Stimulated activated memory B cell treated with anti-CD40 and anti-IgM and Interleukin-4, amounts not matched to agents 10 μg/mL and 1 μg/mL and 100 μg/mL, for 72 hours (primary cell): ENCODE measurements around the gene NACAD.

ENCODE experiments used
- ATAC-seq: fragments of 150-1000 bp; cut with Tn5 transposase; 2 replicates; pipeline ENCODE4 v1.10.0; 2021
- H3K27ac Mint-ChIP-seq: one replicate; pipeline ENCODE4 v1.8.0; 2022; ENCODE audit warnings: mild to moderate bottlenecking, mixed read lengths
- H3K27me3 Mint-ChIP-seq: one replicate; pipeline ENCODE4 v1.8.0; 2022; ENCODE audit warnings: mixed read lengths
- H3K36me3 Mint-ChIP-seq: one replicate; pipeline ENCODE4 v1.8.0; 2022; ENCODE audit warnings: mixed read lengths
- H3K4me1 Mint-ChIP-seq: one replicate; pipeline ENCODE4 v1.8.0; 2022; ENCODE audit warnings: mixed read lengths
- H3K4me3 Mint-ChIP-seq: one replicate; pipeline ENCODE4 v1.8.0; 2022; ENCODE audit warnings: mild to moderate bottlenecking, moderate library complexity, mixed read lengths
- H3K9me3 Mint-ChIP-seq: one replicate; pipeline ENCODE4 v1.8.0; 2022; ENCODE audit warnings: mixed read lengths

The NACAD gene, protein sequence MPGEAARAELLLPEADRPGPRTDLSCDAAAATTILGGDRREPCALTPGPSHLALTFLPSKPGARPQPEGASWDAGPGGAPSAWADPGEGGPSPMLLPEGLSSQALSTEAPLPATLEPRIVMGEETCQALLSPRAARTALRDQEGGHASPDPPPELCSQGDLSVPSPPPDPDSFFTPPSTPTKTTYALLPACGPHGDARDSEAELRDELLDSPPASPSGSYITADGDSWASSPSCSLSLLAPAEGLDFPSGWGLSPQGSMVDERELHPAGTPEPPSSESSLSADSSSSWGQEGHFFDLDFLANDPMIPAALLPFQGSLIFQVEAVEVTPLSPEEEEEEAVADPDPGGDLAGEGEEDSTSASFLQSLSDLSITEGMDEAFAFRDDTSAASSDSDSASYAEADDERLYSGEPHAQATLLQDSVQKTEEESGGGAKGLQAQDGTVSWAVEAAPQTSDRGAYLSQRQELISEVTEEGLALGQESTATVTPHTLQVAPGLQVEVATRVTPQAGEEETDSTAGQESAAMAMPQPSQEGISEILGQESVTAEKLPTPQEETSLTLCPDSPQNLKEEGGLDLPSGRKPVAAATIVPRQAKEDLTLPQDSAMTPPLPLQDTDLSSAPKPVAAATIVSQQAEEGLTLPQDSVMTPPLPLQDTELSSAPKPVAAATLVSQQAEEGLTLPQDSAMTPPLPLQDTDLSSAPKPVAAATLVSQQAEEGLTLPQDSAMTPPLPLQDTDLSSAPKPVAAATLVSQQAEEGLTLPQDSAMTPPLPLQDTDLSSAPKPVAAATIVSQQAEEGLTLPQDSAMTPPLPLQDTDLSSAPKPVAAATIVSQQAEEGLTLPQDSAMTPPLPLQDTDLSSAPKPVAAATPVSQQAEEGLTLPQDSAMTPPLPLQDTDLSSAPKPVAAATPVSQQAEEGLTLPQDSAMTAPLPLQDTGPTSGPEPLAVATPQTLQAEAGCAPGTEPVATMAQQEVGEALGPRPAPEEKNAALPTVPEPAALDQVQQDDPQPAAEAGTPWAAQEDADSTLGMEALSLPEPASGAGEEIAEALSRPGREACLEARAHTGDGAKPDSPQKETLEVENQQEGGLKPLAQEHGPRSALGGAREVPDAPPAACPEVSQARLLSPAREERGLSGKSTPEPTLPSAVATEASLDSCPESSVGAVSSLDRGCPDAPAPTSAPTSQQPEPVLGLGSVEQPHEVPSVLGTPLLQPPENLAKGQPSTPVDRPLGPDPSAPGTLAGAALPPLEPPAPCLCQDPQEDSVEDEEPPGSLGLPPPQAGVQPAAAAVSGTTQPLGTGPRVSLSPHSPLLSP (N-terminal part only)

GRCh38 chr7:45088821-45089340 is at the start of gene NACAD:
Gene NACAD, minus strand, starts transcription at chr7:45088969. Its CDS starts 75 bp downstream, at chr7:45088894.
- peak; percentile 66 for ATAC-seq
- no peak within 1 kb of the TSS for H3K27ac Mint-ChIP-seq
- peaks cover 9% of the 10 kb centered on the region for H3K9me3 Mint-ChIP-seq
- peaks cover 8% of the 10 kb centered on the region for H3K4me1 Mint-ChIP-seq
- H3K27me3 Mint-ChIP-seq, result peaks cover 16% of the 10 kb centered on the region
- peaks cover 5% of the 10 kb centered on the region for H3K36me3 Mint-ChIP-seq
- peak within 1 kb of the TSS; percentile 77 for H3K4me3 Mint-ChIP-seq

DNA sequence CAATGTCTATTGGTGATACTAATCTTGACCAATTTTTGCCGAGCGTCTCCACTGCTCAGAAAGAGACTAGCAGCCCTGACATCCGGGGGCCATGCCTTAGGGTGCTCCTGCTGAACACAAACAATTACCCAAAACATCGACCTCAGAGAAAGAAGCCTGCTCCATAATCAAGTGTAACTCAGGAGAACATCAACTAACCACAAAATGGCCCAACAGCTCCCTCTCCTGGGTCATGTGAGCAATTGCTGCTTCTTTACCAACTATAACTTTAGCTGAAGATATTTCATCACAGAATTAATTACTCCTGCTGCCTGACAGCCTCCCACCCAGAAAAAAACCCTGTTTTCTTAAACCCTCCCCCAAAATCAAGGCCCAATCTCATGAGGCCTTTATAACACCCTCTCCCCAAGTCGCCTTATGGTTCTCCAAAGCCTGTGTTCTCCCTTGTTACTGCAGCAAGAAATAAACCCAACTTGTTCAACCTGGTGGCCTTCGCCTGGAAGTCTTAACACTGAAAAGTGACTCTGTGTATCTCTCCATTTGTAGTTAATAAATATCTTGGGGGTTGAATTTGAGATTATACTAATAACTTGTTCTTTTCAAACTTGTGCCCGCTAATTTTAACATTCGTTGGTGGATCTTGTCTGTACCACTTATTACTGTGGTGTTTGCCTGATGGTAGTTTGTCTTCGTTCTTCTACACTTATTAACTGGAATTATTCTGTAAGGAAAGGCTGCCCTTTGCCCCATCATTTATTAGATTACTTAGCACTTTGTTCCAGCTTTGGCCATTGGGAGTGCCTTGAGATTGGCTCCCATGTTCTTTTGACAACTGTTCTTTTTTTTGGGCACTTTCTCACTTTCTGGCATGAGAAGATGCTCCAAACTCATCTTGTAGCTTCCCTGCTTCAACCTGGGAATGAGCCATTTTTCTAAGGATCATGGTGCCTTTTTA is 47.6 kb upstream of the NACAD start:
- H3K27ac Mint-ChIP-seq, result no peak overlapping the region
- no peaks in the 10 kb centered on the region for H3K36me3 Mint-ChIP-seq
- ATAC-seq, result peak; percentile 69
- H3K27me3 Mint-ChIP-seq, result peaks cover 9% of the 10 kb centered on the region
- H3K4me3 Mint-ChIP-seq, result no peak overlapping the region
- H3K4me1 Mint-ChIP-seq, result peaks cover 16% of the 10 kb centered on the region
- H3K9me3 Mint-ChIP-seq, result peaks cover 3% of the 10 kb centered on the region

DNA sequence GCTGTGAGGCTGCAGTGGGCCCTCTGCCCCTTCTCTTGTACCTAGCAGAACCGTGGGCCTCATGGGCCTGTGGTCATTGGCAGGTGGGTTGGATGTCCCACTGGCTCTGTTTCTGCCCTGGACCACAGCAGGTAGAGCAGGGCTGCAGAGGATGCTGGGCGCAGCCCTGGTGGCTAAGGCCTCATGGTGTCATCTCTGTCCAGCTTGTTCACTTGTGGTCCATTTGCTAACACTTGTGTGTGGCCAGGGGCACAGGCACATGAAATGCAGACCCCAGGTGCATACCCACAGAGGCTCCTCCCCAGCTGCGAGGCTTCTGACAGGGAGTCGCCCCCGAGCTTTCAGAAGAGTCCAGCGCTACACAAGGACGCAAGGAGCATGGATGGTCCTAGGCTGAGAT is 45.1 kb upstream of the NACAD start:
- Mint-ChIP-seq H3K36me3 (no peaks in the 10 kb centered on the region), H3K27me3 (peaks cover 9% of the 10 kb centered on the region), H3K4me3 (no peak overlapping the region), H3K4me1 (peaks cover 9% of the 10 kb centered on the region), H3K9me3 (no peaks in the 10 kb centered on the region), H3K27ac (no peak overlapping the region)
- no peak for ATAC-seq

- H3K4me1 Mint-ChIP-seq, result peaks cover 9% of the 10 kb centered on the region
- no peaks in the 10 kb centered on the region for H3K36me3 Mint-ChIP-seq
- H3K4me3 Mint-ChIP-seq, result no peak overlapping the region
- no peak overlapping the region for H3K27ac Mint-ChIP-seq
- ATAC-seq, result no peak
- H3K27me3 Mint-ChIP-seq, result peaks cover 9% of the 10 kb centered on the region
- no peaks in the 10 kb centered on the region for H3K9me3 Mint-ChIP-seq
These were observed 44.6 kb upstream of the NACAD start for GRCh38 chr7:45133352-45133751.

DNA sequence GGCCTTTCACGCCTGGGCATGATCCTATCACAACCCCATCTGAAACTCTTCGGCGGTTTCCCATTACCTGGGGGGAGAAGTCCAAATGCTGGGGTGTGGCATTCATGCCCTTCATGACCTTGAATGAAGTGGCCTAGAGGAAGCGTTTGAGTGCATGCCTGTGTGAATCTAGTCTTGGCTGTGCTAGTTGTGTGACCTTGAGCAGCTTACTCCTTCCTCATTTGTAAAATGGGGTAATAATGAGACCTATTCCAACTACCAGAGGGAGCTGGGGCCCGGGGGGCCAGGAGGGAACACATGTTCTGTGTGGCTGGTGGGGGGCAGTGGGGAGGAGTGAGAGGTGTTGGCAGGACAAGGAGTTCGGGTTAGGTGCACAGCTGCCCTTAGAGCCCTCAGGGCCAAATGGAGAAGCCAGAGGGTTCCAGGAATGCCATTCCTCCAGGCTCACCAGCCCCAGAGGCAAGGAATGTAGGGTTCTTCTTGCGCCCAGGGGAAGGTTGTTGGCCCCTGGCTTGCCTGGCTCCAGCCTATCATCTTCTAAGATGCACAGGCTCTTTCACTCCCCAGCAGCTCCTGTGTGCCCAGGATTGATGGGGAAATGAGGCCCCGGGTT is 44.0 kb upstream of the NACAD start:
- peaks cover 9% of the 10 kb centered on the region for H3K4me1 Mint-ChIP-seq
- no peak overlapping the region for H3K4me3 Mint-ChIP-seq
- no peaks in the 10 kb centered on the region for H3K9me3 Mint-ChIP-seq
- peaks cover 9% of the 10 kb centered on the region for H3K27me3 Mint-ChIP-seq
- ATAC-seq, result no peak
- no peaks in the 10 kb centered on the region for H3K36me3 Mint-ChIP-seq
- no peak overlapping the region for H3K27ac Mint-ChIP-seq

- Mint-ChIP-seq H3K27me3 (peaks cover 9% of the 10 kb centered on the region), H3K27ac (no peak overlapping the region), H3K4me3 (no peak overlapping the region), H3K9me3 (no peaks in the 10 kb centered on the region), H3K36me3 (no peaks in the 10 kb centered on the region), H3K4me1 (peaks cover 9% of the 10 kb centered on the region)
- no peak for ATAC-seq
These were observed 43.1 kb upstream of the NACAD start for GRCh38 chr7:45131891-45132290.

DNA sequence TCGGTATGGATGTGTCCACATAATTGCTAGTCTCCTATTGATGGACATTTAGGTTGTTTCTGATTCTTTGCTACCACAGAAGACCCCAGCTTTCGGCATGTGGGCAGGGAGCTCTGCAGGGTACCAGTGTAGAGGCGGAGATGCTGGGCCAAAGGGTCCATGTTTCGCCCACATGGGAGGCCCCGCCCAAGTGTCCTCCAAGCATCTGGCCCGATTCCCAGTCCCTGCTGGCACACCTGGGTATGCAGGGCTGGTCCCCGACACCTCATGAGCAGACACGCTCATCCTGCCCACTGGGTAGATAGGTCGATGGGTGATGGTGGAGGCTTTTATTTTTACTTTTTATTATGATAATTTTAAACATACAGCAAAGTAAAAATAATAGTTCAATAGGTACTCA is 42.1 kb upstream of the NACAD start:
- Mint-ChIP-seq H3K27ac (no peak overlapping the region), H3K4me1 (peaks cover 2% of the 10 kb centered on the region), H3K27me3 (peaks cover 9% of the 10 kb centered on the region), H3K36me3 (no peaks in the 10 kb centered on the region), H3K4me3 (no peak overlapping the region), H3K9me3 (no peaks in the 10 kb centered on the region)
- ATAC-seq, result no peak

GRCh38 chr7:45129906-45130305 is 41.1 kb upstream of the NACAD start:
- no peaks in the 10 kb centered on the region for H3K9me3 Mint-ChIP-seq
- H3K4me3 Mint-ChIP-seq, result no peak overlapping the region
- H3K27me3 Mint-ChIP-seq, result peaks cover 9% of the 10 kb centered on the region
- no peak overlapping the region for H3K27ac Mint-ChIP-seq
- no peak for ATAC-seq
- no peaks in the 10 kb centered on the region for H3K4me1 Mint-ChIP-seq
- H3K36me3 Mint-ChIP-seq, result no peaks in the 10 kb centered on the region

GRCh38 chr7:45129181-45129800 is 40.5 kb upstream of the NACAD start:
- H3K27ac Mint-ChIP-seq, result no peak overlapping the region
- peaks cover 9% of the 10 kb centered on the region for H3K27me3 Mint-ChIP-seq
- H3K4me1 Mint-ChIP-seq, result no peaks in the 10 kb centered on the region
- no peaks in the 10 kb centered on the region for H3K36me3 Mint-ChIP-seq
- H3K9me3 Mint-ChIP-seq, result no peaks in the 10 kb centered on the region
- no peak overlapping the region for H3K4me3 Mint-ChIP-seq
- ATAC-seq, result no peak

- no peak overlapping the region for H3K4me3 Mint-ChIP-seq
These were observed 38.2 kb upstream of the NACAD start for GRCh38 chr7:45126920-45127319.

DNA sequence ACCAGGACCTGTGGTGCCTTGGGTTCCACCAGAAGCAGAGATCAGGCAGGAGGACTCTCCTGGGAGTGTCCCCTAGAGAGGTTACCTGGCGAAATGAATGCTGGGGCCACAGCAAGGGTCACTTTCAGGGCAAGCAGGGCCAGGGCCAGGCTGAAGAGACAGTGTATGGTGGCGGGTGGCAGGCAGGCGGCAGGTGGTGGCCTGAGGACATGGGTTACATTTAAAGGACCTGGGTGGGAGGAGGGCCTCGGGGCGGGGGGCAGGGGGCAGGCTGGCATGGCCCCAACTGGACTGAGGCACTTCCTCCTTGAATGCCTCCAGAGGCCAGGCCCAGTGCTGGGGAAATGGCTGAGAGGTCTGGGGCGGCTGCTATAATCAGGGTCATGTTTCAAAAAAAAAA is 37.4 kb upstream of the NACAD start:
- Mint-ChIP-seq H3K9me3 (no peaks in the 10 kb centered on the region), H3K27ac (no peak overlapping the region), H3K4me1 (peaks cover 10% of the 10 kb centered on the region), H3K36me3 (no peaks in the 10 kb centered on the region), H3K4me3 (no peak overlapping the region), H3K27me3 (no peaks in the 10 kb centered on the region)
- ATAC-seq, result no peak

More at GRCh38 chr7:45126920-45127319, 38.2 kb upstream of the NACAD start:
- ATAC-seq, result no peak
- peaks cover 10% of the 10 kb centered on the region for H3K4me1 Mint-ChIP-seq
- no peak overlapping the region for H3K27ac Mint-ChIP-seq
- H3K9me3 Mint-ChIP-seq, result no peaks in the 10 kb centered on the region
- peaks cover 2% of the 10 kb centered on the region for H3K27me3 Mint-ChIP-seq
- H3K36me3 Mint-ChIP-seq, result no peaks in the 10 kb centered on the region

GRCh38 chr7:45125193-45125904 is 36.6 kb upstream of the NACAD start:
- no peak overlapping the region for H3K27ac Mint-ChIP-seq
- H3K4me1 Mint-ChIP-seq, result peaks cover 10% of the 10 kb centered on the region
- H3K9me3 Mint-ChIP-seq, result no peaks in the 10 kb centered on the region
- no peak for ATAC-seq
- H3K4me3 Mint-ChIP-seq, result no peak overlapping the region
- no peaks in the 10 kb centered on the region for H3K27me3 Mint-ChIP-seq
- no peaks in the 10 kb centered on the region for H3K36me3 Mint-ChIP-seq
